SK-N-SH treated with all-trans-retinoic acid at 6 μM for 48 hours (cell line): ENCODE measurements around the gene CELSR2.
"Not testable (repeated sequence)": the region's sequence is repeated elsewhere in the genome, so short reads cannot be mapped to it uniquely, and the experiment has no call there.

ENCODE experiments used
- ATAC-seq: fragments of 200-7000 bp; cut with Tn5 transposase; 3 replicates; pipeline ENCODE4 v1.9.1; 2020; ENCODE audit warnings: mild to moderate bottlenecking, moderate library complexity
- ARNTL ChIP-seq: fragments of 450-650 bp; formaldehyde crosslinking; IDR thresholded peaks from 2 replicates; pipeline ENCODE4 v1.5.0; 2020; ENCODE audit warnings: low read depth, mild to moderate bottlenecking, moderate library complexity, borderline replicate concordance
- CSDC2 ChIP-seq: fragments of 250-450 bp; sonication (Bioruptor Pico); IDR thresholded peaks from 2 replicates; pipeline ENCODE4 v1.5.0; 2020; ENCODE audit warnings: mild to moderate bottlenecking, moderate library complexity
- CSRNP3 ChIP-seq: fragments of 250-450 bp; sonication (Bioruptor Pico); IDR thresholded peaks from 2 replicates; pipeline ENCODE4 v1.5.1; 2021; ENCODE audit warnings: mild to moderate bottlenecking, moderate library complexity
- GLIS3 ChIP-seq: fragments of 250-450 bp; sonication (Bioruptor Pico); IDR thresholded peaks from 2 replicates; pipeline ENCODE4 v1.5.0; 2020; ENCODE audit warnings: mild to moderate bottlenecking, moderate library complexity
- ISL1 ChIP-seq: fragments of 250-450 bp; sonication (Bioruptor Pico); IDR thresholded peaks from 2 replicates; pipeline ENCODE4 v2.1.2; 2022; ENCODE audit warnings: mild to moderate bottlenecking, moderate library complexity
- OSR1 ChIP-seq: fragments of 250-450 bp; sonication (Bioruptor Pico); IDR thresholded peaks from 2 replicates; pipeline ENCODE4 v1.8.0; 2022; ENCODE audit warnings: moderate library complexity, mild to moderate bottlenecking, inconsistent platforms
- PATZ1 ChIP-seq: fragments of 250-450 bp; sonication (Bioruptor Pico); IDR thresholded peaks from 2 replicates; pipeline ENCODE4 v1.8.0; 2020; ENCODE audit warnings: mild to moderate bottlenecking, moderate library complexity, borderline replicate concordance
- POU6F1 ChIP-seq: fragments of 250-450 bp; sonication (Bioruptor Pico); IDR thresholded peaks from 2 replicates; pipeline ENCODE4 v1.8.0; 2021; ENCODE audit warnings: low read depth, mild to moderate bottlenecking, moderate library complexity, borderline replicate concordance
- PPARA ChIP-seq: fragments of 250-450 bp; sonication (Bioruptor Pico); IDR thresholded peaks from 2 replicates; pipeline ENCODE4 v1.5.0; 2020; ENCODE audit warnings: mild to moderate bottlenecking, borderline replicate concordance
- RARB ChIP-seq: fragments of 250-450 bp; sonication (Bioruptor Pico); IDR thresholded peaks from 2 replicates; pipeline ENCODE4 v1.8.0; 2021; ENCODE audit warnings: mild to moderate bottlenecking, moderate library complexity
- SNAI2 ChIP-seq: fragments of 250-450 bp; sonication (Bioruptor Pico); IDR thresholded peaks from 2 replicates; pipeline ENCODE4 v1.5.0; 2020; ENCODE audit warnings: mild to moderate bottlenecking, moderate library complexity
- TCF4 ChIP-seq: fragments of 250-450 bp; sonication (Bioruptor Pico); IDR thresholded peaks from 2 replicates; pipeline ENCODE4 v1.8.0; 2021; ENCODE audit warnings: mild to moderate bottlenecking, moderate library complexity, borderline replicate concordance
- TOX ChIP-seq: fragments of 250-450 bp; sonication (Bioruptor Pico); IDR thresholded peaks from 2 replicates; pipeline ENCODE4 v1.8.0; 2021; ENCODE audit warnings: mild to moderate bottlenecking, moderate library complexity, borderline replicate concordance
- TSHZ2 ChIP-seq: fragments of 250-450 bp; sonication (Bioruptor Pico); IDR thresholded peaks from 2 replicates; pipeline ENCODE4 v1.5.0; 2020; ENCODE audit warnings: mild to moderate bottlenecking, moderate library complexity
- ZC3H10 ChIP-seq: fragments of 250-450 bp; sonication (Bioruptor Pico); IDR thresholded peaks from 2 replicates; pipeline ENCODE4 v1.5.1; 2021; ENCODE audit warnings: mild to moderate bottlenecking, moderate library complexity
- ZFP3 ChIP-seq: fragments of 250-450 bp; sonication (Bioruptor Pico); IDR thresholded peaks from 2 replicates; pipeline ENCODE4 v1.5.0; 2020; ENCODE audit warnings: mild to moderate bottlenecking, moderate library complexity
- ZFP30 ChIP-seq: fragments of 450-650 bp; formaldehyde crosslinking; IDR thresholded peaks from 2 replicates; pipeline ENCODE4 v1.5.0; 2022; ENCODE audit warnings: mild to moderate bottlenecking, moderate library complexity
- ZNF565 ChIP-seq: fragments of 450-650 bp; formaldehyde crosslinking; conservative IDR thresholded peaks from 2 replicates; pipeline ENCODE4 v1.5.0; 2020; ENCODE audit warnings: low read depth, mild to moderate bottlenecking, moderate library complexity
- ZNF70 ChIP-seq: fragments of 450-650 bp; formaldehyde crosslinking; IDR thresholded peaks from 2 replicates; pipeline ENCODE4 v1.5.0; 2020; ENCODE audit warnings: mild to moderate bottlenecking, moderate library complexity
- ZNF8 ChIP-seq: fragments of 450-650 bp; formaldehyde crosslinking; IDR thresholded peaks from 2 replicates; pipeline ENCODE4 v1.5.0; 2020; ENCODE audit warnings: mild to moderate bottlenecking, moderate library complexity

The CELSR2 gene

GRCh38 chr1:109282497-109282951 lies 33.2 kb downstream of the CELSR2 start:
- TF ChIP-seq OSR1 (CRISPR knock-in tag) (no peak), ZFP30 (CRISPR knock-in tag) (no peak), ZNF8 (CRISPR knock-in tag) (no peak), ZNF565 (CRISPR knock-in tag) (no peak), SNAI2 (CRISPR knock-in tag) (no peak), CSDC2 (CRISPR knock-in tag) (no peak)
- peak; percentile 63 for ATAC-seq

- TF ChIP-seq PATZ1: peak; percentile 83; the same call in 1 of the 2 replicates
- TF ChIP-seq ISL1 (CRISPR knock-in tag): no peak
- TF ChIP-seq GLIS3 (CRISPR knock-in tag): no peak
- 0 out of 2 replicates have a peak, but pooled peaks have one; percentile 16 for TF ChIP-seq SNAI2 (CRISPR knock-in tag)
Measured at GRCh38 chr1:109282952-109283747, 33.8 kb downstream of the CELSR2 start, which contains the start of gene PSRC1. PSRC1 (minus strand) TSS chr1:109283145.

GRCh38 chr1:109283748-109284600 lies 34.6 kb downstream of the CELSR2 start:
- ATAC-seq: no peak
- TF ChIP-seq TCF4 (no peak), SNAI2 (CRISPR knock-in tag) (no peak), PPARA (CRISPR knock-in tag) (no peak), CSRNP3 (CRISPR knock-in tag) (no peak), ZNF8 (CRISPR knock-in tag) (no peak), POU6F1 (CRISPR knock-in tag) (no peak), ARNTL (CRISPR knock-in tag) (no peak), ZFP30 (CRISPR knock-in tag) (no peak), TOX (no peak), ISL1 (CRISPR knock-in tag) (no peak), ZC3H10 (CRISPR knock-in tag) (no peak), ZNF70 (CRISPR knock-in tag) (no peak), OSR1 (CRISPR knock-in tag) (no peak), ZFP3 (no peak)
- TF ChIP-seq, all 23 proteins: peak for 0

More at GRCh38 chr1:109282952-109283747, 33.8 kb downstream of the CELSR2 start, which contains the start of gene PSRC1:
- peak; percentile 98 for ATAC-seq

- not testable (repeated sequence) for ATAC-seq
Measured at GRCh38 chr1:109286762-109287161, 37.4 kb downstream of the CELSR2 start.

- ATAC-seq: no peak
- TF ChIP-seq ZNF565 (CRISPR knock-in tag) (no peak), RARB (CRISPR knock-in tag) (no peak), ZNF70 (CRISPR knock-in tag) (no peak), OSR1 (CRISPR knock-in tag) (no peak), ISL1 (CRISPR knock-in tag) (no peak), TSHZ2 (CRISPR knock-in tag) (no peak), ZC3H10 (CRISPR knock-in tag) (no peak), ARNTL (CRISPR knock-in tag) (no peak), SNAI2 (CRISPR knock-in tag) (no peak), CSRNP3 (CRISPR knock-in tag) (no peak), PPARA (CRISPR knock-in tag) (no peak), ZNF8 (CRISPR knock-in tag) (no peak), TCF4 (no peak), TOX (no peak), ZFP3 (no peak)
Measured at GRCh38 chr1:109290137-109290536, 40.8 kb downstream of the CELSR2 start.
